GM10266 (cell line): ENCODE measurements around the gene SPO11.

Experiments used
- DNase-seq: peaks from one replicate; pipeline ENCODE4 v3.0.0; 2012; ENCODE audit errors: extremely low spot score
- TF ChIP-seq, protein P1 (sequence below): IDR thresholded peaks from 2 replicates; pipeline ENCODE4 v1.5.1; 2012; ENCODE audit warnings: mild to moderate bottlenecking, low read depth; ENCODE audit not compliant: control insufficient read depth, insufficient read depth; ENCODE audit errors: missing control alignments

Gene SPO11

DNA sequence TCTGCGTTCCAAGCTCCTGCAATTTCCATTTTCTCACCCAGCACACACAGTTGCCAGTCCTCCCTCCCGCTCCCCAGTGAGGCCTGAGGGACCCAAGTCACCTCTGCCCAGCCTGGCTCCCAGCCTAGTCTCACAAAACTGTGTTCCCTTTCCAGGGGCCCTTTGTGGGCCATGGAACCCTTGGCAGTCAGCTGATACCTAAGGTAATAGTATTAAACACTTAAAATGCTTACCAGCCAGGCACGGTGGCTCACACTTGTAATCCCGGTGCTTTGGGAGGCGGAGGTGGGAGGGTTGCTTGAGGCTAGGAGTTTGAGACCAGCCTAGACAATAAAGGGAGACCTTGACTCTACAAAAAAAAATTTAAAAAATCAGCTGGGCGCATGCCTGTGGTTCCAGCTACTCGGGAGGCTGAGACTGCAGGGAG lies 58.4 kb downstream of the SPO11 start:
- no peak for DNase-seq
- TF ChIP-seq, protein P1, sequence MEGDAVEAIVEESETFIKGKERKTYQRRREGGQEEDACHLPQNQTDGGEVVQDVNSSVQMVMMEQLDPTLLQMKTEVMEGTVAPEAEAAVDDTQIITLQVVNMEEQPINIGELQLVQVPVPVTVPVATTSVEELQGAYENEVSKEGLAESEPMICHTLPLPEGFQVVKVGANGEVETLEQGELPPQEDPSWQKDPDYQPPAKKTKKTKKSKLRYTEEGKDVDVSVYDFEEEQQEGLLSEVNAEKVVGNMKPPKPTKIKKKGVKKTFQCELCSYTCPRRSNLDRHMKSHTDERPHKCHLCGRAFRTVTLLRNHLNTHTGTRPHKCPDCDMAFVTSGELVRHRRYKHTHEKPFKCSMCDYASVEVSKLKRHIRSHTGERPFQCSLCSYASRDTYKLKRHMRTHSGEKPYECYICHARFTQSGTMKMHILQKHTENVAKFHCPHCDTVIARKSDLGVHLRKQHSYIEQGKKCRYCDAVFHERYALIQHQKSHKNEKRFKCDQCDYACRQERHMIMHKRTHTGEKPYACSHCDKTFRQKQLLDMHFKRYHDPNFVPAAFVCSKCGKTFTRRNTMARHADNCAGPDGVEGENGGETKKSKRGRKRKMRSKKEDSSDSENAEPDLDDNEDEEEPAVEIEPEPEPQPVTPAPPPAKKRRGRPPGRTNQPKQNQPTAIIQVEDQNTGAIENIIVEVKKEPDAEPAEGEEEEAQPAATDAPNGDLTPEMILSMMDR: no peak

DNA sequence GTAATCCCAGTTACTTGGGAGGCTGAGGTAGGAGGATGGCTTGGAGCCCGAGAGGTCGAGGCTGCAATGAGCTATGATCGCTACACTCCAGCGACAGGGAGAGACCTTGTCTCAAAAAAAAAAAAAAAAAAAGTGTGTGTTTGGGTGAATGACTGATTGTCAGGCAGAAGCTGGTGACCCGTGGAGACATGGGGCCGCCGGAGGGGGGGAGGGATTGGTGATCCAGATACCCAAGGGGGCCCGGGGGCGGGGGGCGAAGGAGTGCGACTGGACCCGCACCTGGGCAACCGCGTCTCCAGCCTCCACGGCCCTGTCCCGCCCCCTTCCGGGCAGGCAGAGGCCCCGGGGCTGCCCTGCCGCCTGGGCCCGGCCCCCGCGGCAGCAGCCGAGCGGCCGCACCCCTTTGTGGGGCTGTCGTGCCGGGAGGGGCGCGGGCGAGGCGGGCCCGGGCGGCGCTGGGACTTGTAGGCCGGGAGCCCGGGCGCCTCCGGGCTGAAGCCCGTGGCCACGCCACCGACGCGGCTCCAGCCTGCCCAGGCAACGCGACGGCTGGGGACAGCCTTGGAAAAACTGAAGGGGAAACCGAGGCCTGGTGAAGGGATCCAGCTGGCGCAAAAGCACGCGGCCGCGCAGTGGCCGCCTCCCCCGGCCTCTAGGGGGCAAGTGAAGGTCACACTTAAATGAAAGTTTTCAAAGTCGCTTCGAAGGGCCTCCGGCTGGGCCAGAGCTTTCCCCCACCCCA lies 59.5 kb downstream of the SPO11 start:
- peak; percentile 86 for DNase-seq
- TF ChIP-seq, protein P1: peak; percentile 57

DNA sequence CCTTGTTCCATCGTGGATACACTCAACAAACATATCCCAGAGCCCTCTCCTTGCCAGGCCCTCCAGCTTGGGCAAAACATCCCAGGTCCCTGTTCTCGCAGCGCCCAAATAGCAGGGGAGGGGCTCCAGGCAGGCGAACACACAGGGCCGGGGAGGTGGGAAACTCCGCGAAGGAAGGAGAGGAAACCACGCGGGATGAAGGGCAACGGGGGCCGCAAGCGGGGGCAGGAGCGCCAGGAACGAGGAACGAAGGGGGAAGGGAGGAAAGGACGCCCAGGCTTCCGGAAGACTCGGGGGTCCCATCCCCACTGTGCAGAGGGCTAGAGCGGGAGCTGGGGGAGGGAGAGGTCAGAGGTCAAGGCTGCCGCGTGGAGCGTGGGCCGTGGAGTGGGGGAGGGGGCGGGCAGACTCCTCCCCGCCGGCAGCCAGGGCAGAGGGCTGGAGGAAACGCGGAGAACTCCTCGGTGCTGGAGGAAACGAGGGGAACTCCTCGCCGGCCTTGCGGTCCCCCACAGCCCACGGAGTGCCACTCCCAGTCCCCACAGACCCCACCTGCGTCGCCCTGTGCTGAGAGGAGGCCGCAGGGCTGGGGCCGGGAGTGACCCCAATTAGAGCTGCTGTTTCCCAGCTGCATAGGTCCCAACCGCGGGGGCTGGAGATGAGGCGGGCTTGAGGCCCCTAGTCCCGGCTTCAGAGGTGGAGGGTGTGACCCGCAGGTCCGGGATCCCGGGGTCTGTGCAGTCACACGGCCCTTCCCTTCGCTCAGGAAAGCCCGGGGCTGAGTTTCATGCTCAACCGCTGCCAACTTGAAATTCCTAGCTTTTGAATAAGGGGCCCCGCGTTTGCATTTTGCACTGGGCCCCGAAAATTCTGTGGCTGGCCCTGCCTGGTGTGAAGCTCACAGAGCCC lies 60.3 kb downstream of the SPO11 start:
- peak; percentile 77 for DNase-seq
- TF ChIP-seq, protein P1: no peak

DNA sequence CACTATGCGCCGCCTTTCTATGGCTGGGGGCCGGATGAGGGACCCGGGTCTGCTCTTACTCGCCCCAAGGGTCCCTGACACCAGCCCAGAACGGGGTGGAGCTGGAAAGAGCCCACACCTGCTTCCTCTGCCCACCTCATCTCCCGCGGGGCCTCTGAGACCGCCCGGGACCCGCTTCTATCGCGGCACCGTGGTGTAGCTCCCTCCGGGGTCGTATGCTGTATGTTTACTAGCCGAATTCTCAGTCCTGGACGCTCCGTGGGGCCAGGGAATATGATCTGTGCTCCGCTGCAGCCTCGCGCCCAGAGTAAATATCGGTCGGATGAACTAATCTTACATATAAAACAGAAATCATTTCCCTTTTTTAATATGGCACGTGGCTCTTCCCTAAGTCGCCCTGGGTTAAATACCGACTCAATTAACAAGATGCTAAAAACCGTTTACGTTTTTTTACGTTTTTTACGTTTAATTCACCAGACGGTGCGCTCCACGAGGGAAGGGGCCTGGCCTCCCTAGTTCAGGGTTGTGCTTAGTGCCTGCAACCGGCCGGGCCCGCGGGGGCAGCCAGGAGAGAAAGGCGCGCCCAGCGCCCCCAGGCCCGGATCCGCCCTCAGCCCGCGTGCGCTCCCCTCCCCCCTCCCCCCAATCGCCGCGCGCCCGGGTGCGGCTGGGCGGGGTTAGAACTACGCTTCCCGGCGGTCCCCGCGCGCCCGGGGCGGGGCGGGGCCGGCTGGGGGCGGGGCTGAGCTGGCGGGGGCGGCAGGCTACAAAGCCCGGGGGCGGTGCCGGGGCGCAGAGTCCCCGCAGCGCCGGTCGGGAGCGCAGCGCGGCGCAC lies 61.2 kb downstream of the SPO11 start, which contains the start of gene RBM38:
Gene RBM38 (plus strand): TSS at position 793 of the 835 bp plus-strand sequence. CDS start 186 bp downstream, outside the sequence.
- TF ChIP-seq, protein P1: no peak
- DNase-seq: peak; percentile 99

DNA sequence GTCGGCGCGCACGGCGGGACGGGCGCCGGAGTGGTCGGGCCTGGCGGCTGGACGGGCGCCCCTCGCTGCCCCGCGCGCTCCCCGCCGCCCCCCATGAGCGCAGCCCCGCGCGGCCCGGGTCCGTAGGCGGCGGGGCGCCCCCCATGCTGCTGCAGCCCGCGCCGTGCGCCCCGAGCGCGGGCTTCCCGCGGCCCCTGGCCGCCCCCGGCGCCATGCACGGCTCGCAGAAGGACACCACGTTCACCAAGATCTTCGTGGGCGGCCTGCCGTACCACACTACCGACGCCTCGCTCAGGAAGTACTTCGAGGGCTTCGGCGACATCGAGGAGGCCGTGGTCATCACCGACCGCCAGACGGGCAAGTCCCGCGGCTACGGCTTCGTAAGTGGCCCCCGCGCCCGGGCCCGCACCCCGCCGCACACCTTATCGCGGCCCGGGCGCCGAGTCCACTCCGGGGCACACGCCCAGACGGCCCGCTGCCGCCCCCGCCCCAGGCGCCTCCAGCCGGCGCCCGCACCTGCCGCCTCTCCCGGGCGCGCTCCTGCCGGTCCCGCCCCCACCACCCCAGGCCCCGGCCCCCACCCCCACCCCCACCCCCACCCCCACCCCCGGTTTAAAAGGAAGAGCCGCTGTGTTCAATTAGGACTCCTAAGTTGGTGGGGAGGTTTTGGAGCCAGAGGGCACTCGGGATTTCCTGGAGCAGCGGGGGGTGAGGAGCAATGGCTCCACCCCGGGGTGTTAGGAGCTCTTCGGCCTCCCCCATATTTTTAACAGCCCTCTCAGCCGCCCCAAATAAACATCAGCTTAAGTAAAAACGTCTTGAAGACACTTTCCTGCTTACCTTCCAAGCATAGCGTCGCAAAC lies 62.1 kb downstream of the SPO11 start:
- DNase-seq: peak; percentile 60
- TF ChIP-seq, protein P1: no peak
